GM06990 (cell line): Measurements from ENCODE around the gene CARMIL1.

Source experiments
- DNase-seq: peaks from one replicate; pipeline ENCODE4 v3.0.0-alpha.2; 2011; ENCODE audit not compliant: insufficient read length; ENCODE audit errors: extremely low read depth
- H3K27me3 ChIP-seq: replicated peaks from 2 replicates; pipeline ENCODE4 v1.6.0; 2011; ENCODE audit warnings: low read length; ENCODE audit not compliant: control insufficient read depth, insufficient read depth
- H3K36me3 ChIP-seq: 2 replicates; pipeline ENCODE4 v1.5.1; 2011; ENCODE audit warnings: low read length; ENCODE audit not compliant: control insufficient read depth, insufficient read depth
- H3K4me3 ChIP-seq: replicated peaks from 2 replicates; pipeline ENCODE4 v1.5.1; 2011; ENCODE audit warnings: low read depth, mild to moderate bottlenecking, control low read depth, low read length
- TF ChIP-seq, protein P1 (sequence below): IDR thresholded peaks from 2 replicates; pipeline ENCODE4 v1.5.1; 2011; ENCODE audit warnings: low read length, control low read depth, mild to moderate bottlenecking, inconsistent platforms; ENCODE audit not compliant: insufficient read depth, poor library complexity, severe bottlenecking

Gene CARMIL1

DNA sequence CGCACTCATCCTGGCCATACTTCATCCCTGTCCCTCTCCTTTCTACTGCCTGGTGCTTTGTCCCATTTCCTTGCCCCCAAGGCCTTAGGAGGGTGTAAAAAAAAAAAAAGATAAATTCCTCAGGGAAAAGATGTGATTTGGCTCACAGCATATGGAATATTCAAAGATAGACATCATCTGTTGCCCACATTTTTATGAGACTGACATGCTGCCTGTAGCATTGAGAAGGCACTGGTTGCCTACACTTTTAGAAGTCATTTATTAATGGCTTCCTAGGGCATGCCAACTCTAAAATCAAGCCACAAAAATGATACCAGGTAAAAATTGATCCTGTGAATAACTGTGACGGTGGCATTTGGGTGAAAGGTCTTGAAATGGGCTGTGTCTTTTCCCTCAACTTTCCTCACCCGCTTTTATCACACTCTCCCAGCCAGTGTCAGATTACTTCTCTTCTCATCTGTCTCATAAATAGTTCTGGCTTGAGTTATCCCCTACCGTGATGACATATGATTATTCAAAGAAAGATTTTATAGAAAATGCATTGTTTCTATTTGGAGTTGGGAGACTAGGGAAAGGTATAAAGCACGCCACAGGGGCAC lies 139.4 kb downstream of the CARMIL1 start:
- TF ChIP-seq, protein P1, sequence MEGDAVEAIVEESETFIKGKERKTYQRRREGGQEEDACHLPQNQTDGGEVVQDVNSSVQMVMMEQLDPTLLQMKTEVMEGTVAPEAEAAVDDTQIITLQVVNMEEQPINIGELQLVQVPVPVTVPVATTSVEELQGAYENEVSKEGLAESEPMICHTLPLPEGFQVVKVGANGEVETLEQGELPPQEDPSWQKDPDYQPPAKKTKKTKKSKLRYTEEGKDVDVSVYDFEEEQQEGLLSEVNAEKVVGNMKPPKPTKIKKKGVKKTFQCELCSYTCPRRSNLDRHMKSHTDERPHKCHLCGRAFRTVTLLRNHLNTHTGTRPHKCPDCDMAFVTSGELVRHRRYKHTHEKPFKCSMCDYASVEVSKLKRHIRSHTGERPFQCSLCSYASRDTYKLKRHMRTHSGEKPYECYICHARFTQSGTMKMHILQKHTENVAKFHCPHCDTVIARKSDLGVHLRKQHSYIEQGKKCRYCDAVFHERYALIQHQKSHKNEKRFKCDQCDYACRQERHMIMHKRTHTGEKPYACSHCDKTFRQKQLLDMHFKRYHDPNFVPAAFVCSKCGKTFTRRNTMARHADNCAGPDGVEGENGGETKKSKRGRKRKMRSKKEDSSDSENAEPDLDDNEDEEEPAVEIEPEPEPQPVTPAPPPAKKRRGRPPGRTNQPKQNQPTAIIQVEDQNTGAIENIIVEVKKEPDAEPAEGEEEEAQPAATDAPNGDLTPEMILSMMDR: no peak
- H3K4me3 ChIP-seq: no peak overlapping the region

DNA sequence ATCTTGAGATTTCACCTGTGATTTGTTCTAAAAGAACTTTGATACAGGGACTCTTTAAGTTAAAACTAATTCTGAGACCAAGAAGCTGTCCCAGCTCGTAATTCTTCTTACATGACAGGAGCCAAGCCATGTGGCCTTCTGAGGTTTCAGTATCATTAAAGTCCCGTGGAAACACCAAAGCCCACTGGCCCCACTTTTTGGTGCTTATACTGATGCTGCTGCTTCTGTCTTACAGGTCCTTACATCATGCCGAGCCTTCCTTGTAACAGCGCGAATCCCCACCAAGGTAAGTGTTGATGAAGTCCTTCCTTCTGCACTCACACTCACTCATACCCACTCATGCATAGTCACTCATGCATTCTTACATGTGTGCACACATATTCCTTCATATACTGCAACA lies 140.7 kb downstream of the CARMIL1 start:
- Histone ChIP-seq H3K27me3 (no peaks in the 10 kb centered on the region), H3K4me3 (no peak overlapping the region), H3K36me3 (no peaks in the 10 kb centered on the region)
- DNase-seq: no peak
- TF ChIP-seq, protein P1: no peak

More for the DNA sequence above, 139.4 kb downstream of the CARMIL1 start:
- Histone ChIP-seq H3K27me3 (no peaks in the 10 kb centered on the region), H3K36me3 (no peaks in the 10 kb centered on the region)
- DNase-seq: no peak

DNA sequence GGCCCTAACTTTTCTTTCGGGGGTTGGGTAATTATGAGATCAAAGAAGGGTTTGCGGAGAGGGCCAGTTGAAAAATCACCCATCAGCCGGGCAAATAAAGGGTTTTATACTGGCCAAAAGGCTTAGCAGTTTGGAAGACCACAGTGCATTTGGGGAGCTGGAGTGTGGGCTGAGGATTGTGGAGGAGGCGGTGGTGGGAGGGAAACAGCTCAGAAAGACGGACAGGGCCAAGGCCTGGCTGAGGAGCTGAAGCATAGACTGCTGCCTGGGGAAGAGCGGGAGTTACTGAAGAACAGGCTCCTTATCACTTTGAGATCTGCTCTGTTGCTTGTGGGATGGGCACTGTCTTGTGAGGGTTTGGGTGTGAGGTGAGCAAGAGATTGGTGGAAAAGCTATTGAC lies 144.2 kb downstream of the CARMIL1 start:
- TF ChIP-seq, protein P1: no peak
- H3K4me3 ChIP-seq: no peak overlapping the region

DNA sequence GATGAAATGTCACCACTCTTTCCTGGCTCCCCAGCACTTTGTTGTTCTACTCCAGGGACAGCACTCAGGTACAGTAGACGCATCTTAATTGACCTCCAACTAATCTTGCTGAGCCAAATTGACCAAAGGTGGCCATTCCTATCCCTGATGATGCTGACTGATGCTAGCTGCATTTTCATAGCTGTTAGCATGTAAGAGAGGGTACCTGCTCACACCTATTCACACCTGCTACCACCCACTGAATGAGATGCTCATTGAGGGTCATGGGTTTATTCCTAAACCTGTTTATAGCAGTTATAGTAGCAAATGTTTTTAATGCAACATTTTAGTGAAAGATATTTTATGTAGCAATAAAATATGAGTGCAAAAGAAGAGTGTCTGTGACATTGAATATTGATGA lies 145.1 kb downstream of the CARMIL1 start:
- H3K4me3 ChIP-seq: no peak overlapping the region
- H3K36me3 ChIP-seq: no peaks in the 10 kb centered on the region
- no peak for DNase-seq
- TF ChIP-seq, protein P1: no peak
- H3K27me3 ChIP-seq: no peaks in the 10 kb centered on the region

More for the DNA sequence above, 144.2 kb downstream of the CARMIL1 start:
- Histone ChIP-seq H3K27me3 (no peaks in the 10 kb centered on the region), H3K36me3 (no peaks in the 10 kb centered on the region)
- DNase-seq: no peak

DNA sequence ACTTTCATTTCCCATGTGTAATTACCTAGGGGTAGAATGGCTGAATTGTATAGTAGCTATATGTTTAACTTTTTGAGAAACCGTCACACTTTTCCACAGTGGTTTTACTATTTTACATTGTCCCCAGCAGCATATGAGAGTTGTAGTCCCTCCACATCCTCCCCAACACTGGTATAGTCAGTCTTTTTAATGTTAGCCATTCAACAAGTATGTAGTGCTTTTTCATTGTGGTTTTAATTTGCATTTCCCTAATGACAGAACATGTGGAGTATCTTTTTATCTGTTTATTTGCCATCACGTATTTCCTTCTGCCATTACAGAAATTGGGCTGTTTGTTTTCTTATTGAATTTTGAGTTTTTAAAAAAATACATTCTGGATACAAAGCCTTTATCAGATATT lies 148.4 kb downstream of the CARMIL1 start:
- DNase-seq: no peak
- H3K36me3 ChIP-seq: no peaks in the 10 kb centered on the region
- TF ChIP-seq, protein P1: no peak
- no peak overlapping the region for H3K4me3 ChIP-seq
- H3K27me3 ChIP-seq: no peaks in the 10 kb centered on the region
